ENCODE measurements around the gene PDE2A.

The PDE2A gene

DNA sequence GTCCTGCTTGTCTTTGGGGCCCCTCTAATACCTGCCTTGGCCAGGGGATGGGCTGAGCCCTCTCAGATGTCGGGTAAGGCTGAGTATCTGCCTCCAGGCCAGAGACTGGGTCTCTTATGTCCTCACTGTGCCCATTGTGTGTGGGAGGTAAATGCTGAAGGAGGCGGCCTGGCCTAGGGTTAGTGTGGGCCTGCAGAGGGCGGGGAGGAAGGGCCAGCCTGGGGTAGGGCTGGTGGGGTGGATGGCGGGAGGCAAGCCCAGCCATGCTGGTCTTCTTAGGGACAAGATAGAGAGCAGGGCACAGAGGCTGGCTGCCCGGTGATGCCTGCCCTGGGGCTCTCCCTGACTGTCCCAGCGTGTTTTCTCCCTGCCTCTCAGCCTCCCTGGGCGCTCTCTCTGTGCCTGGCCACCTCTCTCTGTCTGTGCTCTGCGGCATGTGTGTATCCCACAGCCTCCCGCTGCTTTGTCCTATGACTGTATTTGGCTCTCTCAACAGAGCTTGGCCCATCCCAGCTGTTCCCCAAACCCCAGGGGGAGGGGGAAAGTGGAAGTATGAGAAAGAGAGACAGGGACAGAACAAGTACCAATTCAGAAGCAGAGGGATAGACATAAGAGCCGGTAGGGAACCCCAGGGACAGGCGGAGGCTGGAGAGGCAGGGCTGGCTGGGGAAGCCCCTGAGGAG is 57.0 kb downstream of the PDE2A start:
- no peak overlapping the region for H2BK5ac ChIP-seq (ENCODE audit: low read length)
- no peak overlapping the region for H3K4ac ChIP-seq (ENCODE audit: low read depth, low read length)
- no peak overlapping the region for H4K8ac ChIP-seq (ENCODE audit: low read depth, low read length)
- no peak overlapping the region for H3K23ac ChIP-seq (ENCODE audit: low read length)
- H3K4me2 ChIP-seq (ENCODE audit: low read length), result no peak overlapping the region
- no peak overlapping the region for H2BK120ac ChIP-seq (ENCODE audit: low read depth, low read length)
- H3K27me3 ChIP-seq (ENCODE audit: insufficient read depth, low read length, poor library complexity), result no peaks in the 10 kb centered on the region
- H3K56ac ChIP-seq (ENCODE audit: low read length), result peak overlapping the region; percentile 44
- H2BK15ac ChIP-seq (replicated peaks; ENCODE audit: low read depth), result no peak overlapping the region
- H3K79me2 ChIP-seq (ENCODE audit: control insufficient read depth, insufficient read depth, low read length), result no peaks in the 10 kb centered on the region
- no peak overlapping the region for H3K9ac ChIP-seq (ENCODE audit: low read length)
- no peak for DNase-seq
- no CpG with 5 or more reads among the region's 11 CpGs for WGBS (ENCODE audit: extremely low coverage, insufficient coverage, low lambda C conversion rate)
- H3K4me3 ChIP-seq (ENCODE audit: low read length), result no peak overlapping the region
- no peak overlapping the region for H4K5ac ChIP-seq (ENCODE audit: low read length)
- peaks cover 9% of the 10 kb centered on the region for H3K4me1 ChIP-seq (ENCODE audit: control insufficient read depth, low read depth, low read length)
- H3K27ac ChIP-seq (ENCODE audit: low read depth, low read length), result no peak overlapping the region
- H3K79me1 ChIP-seq (ENCODE audit: low read length), result no peaks in the 10 kb centered on the region
- H2AK5ac ChIP-seq (ENCODE audit: low read length), result no peak overlapping the region
- H3K36me3 ChIP-seq (ENCODE audit: control insufficient read depth, insufficient read depth, low read length), result no peaks in the 10 kb centered on the region
- no peak overlapping the region for H3K18ac ChIP-seq (ENCODE audit: low read length)

DNA sequence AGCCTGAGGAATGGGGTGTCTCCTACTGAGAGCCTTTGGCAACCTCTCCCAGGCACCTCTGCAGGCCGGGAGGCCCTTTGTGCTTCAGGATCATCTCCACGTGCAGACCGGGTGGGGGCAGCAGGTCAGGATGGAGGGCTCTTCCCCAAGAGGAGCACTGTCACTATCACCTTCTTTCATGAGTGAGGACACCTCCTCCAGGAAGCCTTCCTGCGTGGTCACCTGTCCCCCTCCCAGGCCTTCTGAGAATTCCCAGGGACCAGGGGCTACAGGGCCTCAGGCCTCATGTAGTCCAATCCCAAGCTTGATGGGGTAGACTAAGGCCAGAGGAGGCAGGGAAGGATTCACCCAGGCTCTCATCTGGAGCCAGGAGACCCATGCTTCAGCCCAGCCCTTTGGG is 57.6 kb downstream of the PDE2A start:
- Histone ChIP-seq H4K5ac (ENCODE audit: low read length) (no peak overlapping the region), H3K18ac (ENCODE audit: low read length) (no peak overlapping the region), H3K36me3 (ENCODE audit: control insufficient read depth, insufficient read depth, low read length) (no peaks in the 10 kb centered on the region), H2BK120ac (ENCODE audit: low read depth, low read length) (no peak overlapping the region), H3K79me1 (ENCODE audit: low read length) (no peaks in the 10 kb centered on the region), H3K27me3 (ENCODE audit: insufficient read depth, low read length, poor library complexity) (no peaks in the 10 kb centered on the region), H4K8ac (ENCODE audit: low read depth, low read length) (no peak overlapping the region), H3K4ac (ENCODE audit: low read depth, low read length) (no peak overlapping the region), H3K4me1 (ENCODE audit: control insufficient read depth, low read depth, low read length) (peaks cover 9% of the 10 kb centered on the region), H3K23ac (ENCODE audit: low read length) (no peak overlapping the region), H3K4me3 (ENCODE audit: low read length) (no peak overlapping the region), H2BK15ac (replicated peaks; ENCODE audit: low read depth) (no peak overlapping the region), H2BK5ac (ENCODE audit: low read length) (no peak overlapping the region), H3K9ac (ENCODE audit: low read length) (no peak overlapping the region), H3K56ac (ENCODE audit: low read length) (peak overlapping the region; percentile 44), H2AK5ac (ENCODE audit: low read length) (no peak overlapping the region), H3K4me2 (ENCODE audit: low read length) (no peak overlapping the region), H3K79me2 (ENCODE audit: control insufficient read depth, insufficient read depth, low read length) (no peaks in the 10 kb centered on the region), H3K27ac (ENCODE audit: low read depth, low read length) (no peak overlapping the region)
- DNase-seq, result no peak
- WGBS (ENCODE audit: extremely low coverage, insufficient coverage, low lambda C conversion rate), result no CpG with 5 or more reads among the region's 4 CpGs

- H3K79me2 ChIP-seq (ENCODE audit: control insufficient read depth, insufficient read depth, low read length), result no peaks in the 10 kb centered on the region
- no peak overlapping the region for H3K4me3 ChIP-seq (ENCODE audit: low read length)
- H3K4me1 ChIP-seq (ENCODE audit: control insufficient read depth, low read depth, low read length), result peaks cover 1% of the 10 kb centered on the region
- H3K4me2 ChIP-seq (ENCODE audit: low read length), result no peak overlapping the region
- H2BK15ac ChIP-seq (replicated peaks; ENCODE audit: low read depth), result no peak overlapping the region
- H4K5ac ChIP-seq (ENCODE audit: low read length), result no peak overlapping the region
- H3K23ac ChIP-seq (ENCODE audit: low read length), result no peak overlapping the region
- no peak overlapping the region for H4K8ac ChIP-seq (ENCODE audit: low read depth, low read length)
- H3K4ac ChIP-seq (ENCODE audit: low read depth, low read length), result no peak overlapping the region
- no peak overlapping the region for H2BK120ac ChIP-seq (ENCODE audit: low read depth, low read length)
- no peak overlapping the region for H2AK5ac ChIP-seq (ENCODE audit: low read length)
- no peak overlapping the region for H3K18ac ChIP-seq (ENCODE audit: low read length)
- H3K27ac ChIP-seq (ENCODE audit: low read depth, low read length), result no peak overlapping the region
- no peaks in the 10 kb centered on the region for H3K27me3 ChIP-seq (ENCODE audit: insufficient read depth, low read length, poor library complexity)
- no peaks in the 10 kb centered on the region for H3K79me1 ChIP-seq (ENCODE audit: low read length)
- no peaks in the 10 kb centered on the region for H3K36me3 ChIP-seq (ENCODE audit: control insufficient read depth, insufficient read depth, low read length)
- no peak overlapping the region for H3K56ac ChIP-seq (ENCODE audit: low read length)
- no peak for DNase-seq
- no peak overlapping the region for H2BK5ac ChIP-seq (ENCODE audit: low read length)
- no CpG with 5 or more reads among the region's 3 CpGs for WGBS (ENCODE audit: extremely low coverage, insufficient coverage, low lambda C conversion rate)
- H3K9ac ChIP-seq (ENCODE audit: low read length), result no peak overlapping the region
These were observed 58.9 kb downstream of the PDE2A start for GRCh38 chr11:72615329-72615728.

- Histone ChIP-seq H3K56ac (ENCODE audit: low read length) (no peak overlapping the region), H3K4me3 (ENCODE audit: low read length) (no peak overlapping the region), H4K5ac (ENCODE audit: low read length) (no peak overlapping the region), H3K4ac (ENCODE audit: low read depth, low read length) (no peak overlapping the region), H3K23ac (ENCODE audit: low read length) (no peak overlapping the region), H3K79me2 (ENCODE audit: control insufficient read depth, insufficient read depth, low read length) (no peaks in the 10 kb centered on the region), H3K9ac (ENCODE audit: low read length) (no peak overlapping the region), H3K4me2 (ENCODE audit: low read length) (no peak overlapping the region), H3K27ac (ENCODE audit: low read depth, low read length) (no peak overlapping the region), H2BK5ac (ENCODE audit: low read length) (no peak overlapping the region), H3K4me1 (ENCODE audit: control insufficient read depth, low read depth, low read length) (no peaks in the 10 kb centered on the region), H3K27me3 (ENCODE audit: insufficient read depth, low read length, poor library complexity) (no peaks in the 10 kb centered on the region), H2AK5ac (ENCODE audit: low read length) (no peak overlapping the region), H4K8ac (ENCODE audit: low read depth, low read length) (no peak overlapping the region), H3K18ac (ENCODE audit: low read length) (no peak overlapping the region), H2BK15ac (replicated peaks; ENCODE audit: low read depth) (no peak overlapping the region), H2BK120ac (ENCODE audit: low read depth, low read length) (no peak overlapping the region), H3K36me3 (ENCODE audit: control insufficient read depth, insufficient read depth, low read length) (no peaks in the 10 kb centered on the region), H3K79me1 (ENCODE audit: low read length) (no peaks in the 10 kb centered on the region)
- WGBS (ENCODE audit: extremely low coverage, insufficient coverage, low lambda C conversion rate), result no CpG with 5 or more reads among the region's 6 CpGs
- DNase-seq, result no peak
These were observed 59.8 kb downstream of the PDE2A start for GRCh38 chr11:72614381-72614780.

GRCh38 chr11:72613977-72614376 is 60.2 kb downstream of the PDE2A start:
- Histone ChIP-seq H3K4me1 (ENCODE audit: control insufficient read depth, low read depth, low read length) (no peaks in the 10 kb centered on the region), H3K4me2 (ENCODE audit: low read length) (no peak overlapping the region), H3K79me2 (ENCODE audit: control insufficient read depth, insufficient read depth, low read length) (no peaks in the 10 kb centered on the region), H2AK5ac (ENCODE audit: low read length) (no peak overlapping the region), H3K79me1 (ENCODE audit: low read length) (no peaks in the 10 kb centered on the region), H2BK120ac (ENCODE audit: low read depth, low read length) (no peak overlapping the region), H2BK15ac (replicated peaks; ENCODE audit: low read depth) (no peak overlapping the region), H3K18ac (ENCODE audit: low read length) (no peak overlapping the region), H3K4me3 (ENCODE audit: low read length) (no peak overlapping the region), H3K56ac (ENCODE audit: low read length) (no peak overlapping the region), H3K27ac (ENCODE audit: low read depth, low read length) (no peak overlapping the region), H3K23ac (ENCODE audit: low read length) (no peak overlapping the region), H3K9ac (ENCODE audit: low read length) (no peak overlapping the region), H3K4ac (ENCODE audit: low read depth, low read length) (no peak overlapping the region), H4K5ac (ENCODE audit: low read length) (no peak overlapping the region), H4K8ac (ENCODE audit: low read depth, low read length) (no peak overlapping the region), H3K36me3 (ENCODE audit: control insufficient read depth, insufficient read depth, low read length) (no peaks in the 10 kb centered on the region), H3K27me3 (ENCODE audit: insufficient read depth, low read length, poor library complexity) (no peaks in the 10 kb centered on the region), H2BK5ac (ENCODE audit: low read length) (no peak overlapping the region)
- no peak for DNase-seq
- WGBS (ENCODE audit: extremely low coverage, insufficient coverage, low lambda C conversion rate), result no CpG with 5 or more reads among the region's 7 CpGs

- no peaks in the 10 kb centered on the region for H3K79me2 ChIP-seq (ENCODE audit: control insufficient read depth, insufficient read depth, low read length)
- H3K27me3 ChIP-seq (ENCODE audit: insufficient read depth, low read length, poor library complexity), result no peaks in the 10 kb centered on the region
- DNase-seq, result no peak
- no peak overlapping the region for H3K9ac ChIP-seq (ENCODE audit: low read length)
- no peak overlapping the region for H3K18ac ChIP-seq (ENCODE audit: low read length)
- no peak overlapping the region for H2BK120ac ChIP-seq (ENCODE audit: low read depth, low read length)
- no peak overlapping the region for H3K4me3 ChIP-seq (ENCODE audit: low read length)
- no peak overlapping the region for H2BK15ac ChIP-seq (replicated peaks; ENCODE audit: low read depth)
- no peak overlapping the region for H4K5ac ChIP-seq (ENCODE audit: low read length)
- H3K27ac ChIP-seq (ENCODE audit: low read depth, low read length), result no peak overlapping the region
- no peak overlapping the region for H3K23ac ChIP-seq (ENCODE audit: low read length)
- no peaks in the 10 kb centered on the region for H3K36me3 ChIP-seq (ENCODE audit: control insufficient read depth, insufficient read depth, low read length)
- no peak overlapping the region for H2AK5ac ChIP-seq (ENCODE audit: low read length)
- no peak overlapping the region for H3K4me2 ChIP-seq (ENCODE audit: low read length)
- no peak overlapping the region for H2BK5ac ChIP-seq (ENCODE audit: low read length)
- H4K8ac ChIP-seq (ENCODE audit: low read depth, low read length), result no peak overlapping the region
- no CpG with 5 or more reads among the region's 10 CpGs for WGBS (ENCODE audit: extremely low coverage, insufficient coverage, low lambda C conversion rate)
- no peaks in the 10 kb centered on the region for H3K4me1 ChIP-seq (ENCODE audit: control insufficient read depth, low read depth, low read length)
- H3K79me1 ChIP-seq (ENCODE audit: low read length), result no peaks in the 10 kb centered on the region
- H3K56ac ChIP-seq (ENCODE audit: low read length), result no peak overlapping the region
- H3K4ac ChIP-seq (ENCODE audit: low read depth, low read length), result no peak overlapping the region
These were observed 60.8 kb downstream of the PDE2A start for GRCh38 chr11:72613450-72613849.

Measured in mesendoderm (in vitro differentiated cells).